ENCODE results near the gene RBM10.

The RBM10 gene

GRCh38 chrX:47235691-47236103 lies 90.7 kb downstream of the RBM10 start:
- no peak for DNase-seq (ENCODE audit: low spot score)
